Stimulated activated CD4-positive, alpha-beta T cell treated with anti-CD3 and anti-CD28 coated beads, Interleukin-1b, Interleukin-23, amount 100 ng/mL, for 24 hours (primary cell): ENCODE data around the gene TEP1.
A peak's percentile ranks its signal among the peaks of the same experiment; 100 is the strongest.
"Not testable (repeated sequence)": the region's sequence is repeated elsewhere in the genome, so short reads cannot be mapped to it uniquely, and the experiment has no call there.

Experiments used
- DNase-seq, 4 experiments: peaks; one replicate each; pipeline ENCODE4 v3.0.0-alpha.2; 2020; ENCODE audit warnings: low read depth in 4 of 4, low spot score in 1 of 4

The TEP1 gene

DNA sequence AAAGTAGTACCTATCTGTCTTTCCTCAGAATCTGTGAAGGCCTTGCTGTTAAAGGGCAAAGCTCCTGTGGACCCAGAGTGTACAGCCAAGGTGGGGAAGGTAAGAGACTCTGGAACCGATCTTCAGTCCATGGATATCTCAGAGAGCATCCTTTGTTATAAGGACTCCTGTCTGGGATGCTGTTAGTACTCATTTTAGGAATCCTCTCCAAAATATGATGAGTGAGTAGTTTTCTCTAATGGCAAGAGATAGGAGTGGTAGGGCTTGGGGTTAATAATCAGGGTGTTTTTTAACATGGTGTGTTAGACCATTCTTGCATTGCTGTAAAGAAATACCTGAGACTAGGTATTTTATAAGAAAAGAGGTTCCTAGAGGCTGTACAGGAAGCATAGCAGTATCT lies 67.9 kb downstream of the TEP1 start:
- no peak for DNase-seq

GRCh38 chr14:20343862-20344220 lies 69.5 kb downstream of the TEP1 start:
- no peak for DNase-seq

DNA sequence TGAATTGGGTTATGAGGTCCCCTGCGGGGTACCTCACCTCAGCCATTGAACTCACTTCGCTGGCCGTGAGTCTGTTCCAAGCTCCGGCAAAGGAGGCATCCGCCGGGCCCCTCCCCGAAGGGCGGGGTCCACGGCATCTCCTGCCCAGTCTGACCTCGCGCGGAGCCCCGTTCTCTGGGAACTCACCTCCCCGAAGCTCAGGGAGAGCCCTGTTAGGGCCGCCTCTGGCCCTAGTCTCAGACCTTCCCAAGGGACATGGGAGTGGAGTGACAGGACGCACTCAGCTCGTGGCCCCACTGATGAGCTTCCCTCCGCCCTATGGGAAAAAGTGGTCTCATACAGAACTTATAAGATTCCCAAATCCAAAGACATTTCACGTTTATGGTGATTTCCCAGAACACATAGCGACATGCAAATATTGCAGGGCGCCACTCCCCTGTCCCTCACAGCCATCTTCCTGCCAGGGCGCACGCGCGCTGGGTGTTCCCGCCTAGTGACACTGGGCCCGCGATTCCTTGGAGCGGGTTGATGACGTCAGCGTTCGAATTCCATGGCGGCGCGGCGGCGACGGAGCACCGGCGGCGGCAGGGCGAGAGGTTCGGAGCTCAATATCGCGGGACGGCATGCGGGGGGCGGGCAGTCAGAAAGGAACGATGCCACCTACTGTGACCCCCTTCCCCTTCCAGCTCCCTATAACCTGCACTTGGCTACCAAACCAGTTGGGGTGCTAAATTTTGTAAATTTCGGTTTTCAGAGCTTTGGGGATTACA lies 70.0 kb downstream of the TEP1 start, which contains the start of gene PARP2:
Gene PARP2 (plus strand): TSS at position 544 of the 770 bp plus-strand sequence. CDS start 7 bp downstream, at position 551.
- peak; percentile 72 to 93 (median 86) for DNase-seq

GRCh38 chr14:20341646-20342045 lies 71.7 kb downstream of the TEP1 start:
- DNase-seq = no peak

DNA sequence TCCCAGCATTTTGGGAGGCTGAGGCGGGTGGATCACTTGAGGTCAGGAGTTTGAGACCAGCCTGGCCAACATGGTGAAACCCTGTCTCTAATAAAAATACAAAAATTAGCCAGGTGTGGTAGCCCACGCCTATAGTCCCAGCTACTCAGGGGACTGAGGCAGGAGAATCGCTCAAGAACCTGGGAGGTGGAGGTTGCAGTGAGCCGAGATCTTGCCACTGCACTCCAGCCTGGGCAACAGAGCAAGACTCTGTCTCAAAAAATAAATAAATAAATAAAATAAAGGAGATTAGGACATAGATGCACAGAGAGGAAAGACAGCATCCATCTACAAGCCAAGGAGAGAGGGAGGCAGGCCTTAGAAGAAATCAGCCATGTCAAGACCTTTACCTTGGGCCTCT lies 72.3 kb downstream of the TEP1 start:
- not testable (repeated sequence) for DNase-seq

GRCh38 chr14:20334017-20334416 lies 79.3 kb downstream of the TEP1 start:
- no peak for DNase-seq

GRCh38 chr14:20333494-20333841 lies 79.8 kb downstream of the TEP1 start:
- no peak for DNase-seq

- peak in 3 of 4 experiments; percentile 8 to 33 (median 21) for DNase-seq
Measured at GRCh38 chr14:20332788-20333493, 80.4 kb downstream of the TEP1 start, which contains the start of gene CCNB1IP1. Gene CCNB1IP1, minus strand, starts transcription at chr14:20333279. Its CDS starts 16,756 bp downstream, at chr14:20316523.

DNA sequence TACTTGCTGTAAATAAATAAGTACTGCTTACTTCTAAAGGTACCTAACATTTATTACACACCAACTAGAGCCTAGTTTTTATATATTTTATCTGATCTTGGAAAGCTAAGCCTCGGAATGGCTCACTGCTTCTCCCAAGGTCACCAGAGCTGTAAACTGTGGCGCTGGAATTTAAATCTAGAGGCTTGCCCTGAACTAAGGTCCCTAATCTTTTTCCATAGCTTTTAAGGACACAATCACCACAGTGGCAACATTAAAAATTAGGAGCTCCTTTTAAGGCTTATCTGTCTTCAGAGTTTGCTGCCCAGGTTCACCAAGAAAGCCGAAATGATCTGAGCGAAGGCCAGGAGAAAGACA lies 80.9 kb downstream of the TEP1 start:
- no peak for DNase-seq

DNA sequence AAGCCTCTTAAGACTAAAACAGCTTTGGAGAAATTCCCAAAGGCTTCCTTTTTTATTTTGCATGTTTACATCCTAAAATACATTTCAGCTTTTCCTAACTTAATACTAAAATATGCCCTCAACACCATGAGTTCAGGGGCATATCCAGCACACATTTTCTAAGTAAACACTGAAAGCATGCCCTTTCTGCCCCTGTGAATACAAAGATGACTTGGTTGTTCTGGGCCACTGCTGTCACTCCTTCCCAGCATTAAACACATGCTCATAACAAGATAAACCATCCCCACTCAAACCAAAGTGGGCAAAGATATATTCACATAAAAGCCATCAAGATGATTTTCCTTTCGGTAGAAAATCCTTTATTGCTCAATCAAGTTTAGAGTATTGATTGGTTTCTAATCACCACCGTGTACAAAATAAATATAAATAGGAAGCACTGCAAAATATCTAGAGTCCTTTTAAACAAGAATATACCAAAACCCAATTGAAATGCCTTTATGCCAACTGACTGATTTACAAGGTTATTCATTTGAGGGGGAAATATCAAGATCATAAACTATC lies 82.2 kb downstream of the TEP1 start:
- no peak for DNase-seq

GRCh38 chr14:20329355-20329754 lies 83.9 kb downstream of the TEP1 start:
- no peak for DNase-seq

- DNase-seq = no peak
Measured at GRCh38 chr14:20328705-20329104, 84.6 kb downstream of the TEP1 start.

DNA sequence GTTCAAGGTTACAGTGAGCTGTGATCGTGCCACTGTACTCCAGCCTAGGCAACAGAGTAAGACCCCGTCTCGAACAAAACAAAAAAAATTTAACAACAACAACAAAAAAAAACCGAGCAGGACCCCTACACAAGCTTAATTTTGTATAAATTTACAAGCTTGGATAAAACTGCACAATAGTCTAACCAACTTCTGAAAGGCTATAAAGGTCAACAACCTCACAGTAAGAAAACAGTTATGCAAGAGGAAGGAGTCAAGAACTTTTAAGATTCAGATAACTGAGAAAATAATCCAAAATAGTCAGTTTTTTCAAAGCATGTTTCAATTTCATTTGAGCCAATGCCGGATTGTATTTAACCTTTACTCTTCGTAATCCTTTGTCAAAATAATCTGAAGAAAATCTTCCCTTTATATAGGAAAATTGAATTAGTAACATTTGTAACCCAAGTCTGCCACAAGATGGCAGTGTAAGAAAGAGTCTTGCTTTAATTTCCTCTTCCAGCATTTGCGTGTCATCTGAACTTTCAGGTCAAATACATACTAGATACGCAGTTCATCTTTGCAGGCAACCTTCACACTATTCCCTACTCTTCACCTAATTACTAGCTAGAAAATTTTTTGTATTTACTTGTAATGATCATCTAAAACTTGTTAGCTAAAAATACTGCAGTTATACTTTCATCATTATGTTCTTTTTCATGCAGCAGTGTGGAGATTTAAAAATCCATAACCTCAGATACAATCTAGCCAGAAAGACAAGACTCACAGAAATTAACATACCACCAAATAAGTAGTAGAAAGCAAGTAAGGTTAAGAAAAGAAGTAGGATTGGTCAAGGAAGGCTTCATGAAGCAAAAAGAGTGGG lies 86.1 kb downstream of the TEP1 start:
- no peak for DNase-seq

- no peak for DNase-seq
Measured at GRCh38 chr14:20317720-20318119, 95.6 kb downstream of the TEP1 start.
